Calu3 (cell line): Measurements from ENCODE around the gene UAP1L1. TPM values are rescaled to one million over a fixed set of nuclear protein-coding genes. Genes with fewer than 3 reads are reported as not detected.
"Not testable (repeated sequence)": the region's sequence is repeated elsewhere in the genome, so short reads cannot be mapped to it uniquely, and the experiment has no call there.

Experiments
- BruUV-seq: library from RNA; stranded (reverse); fragments of 400-500 nt; replicated peaks from 2 replicates; lab custom pipeline; 2021; lab: Mats Ljungman, UMichigan
- CTCF ChIA-PET: fragments of 300-600 bp; sonication (Branson Sonifier 250); formaldehyde crosslinking; loops from one replicate; lab custom pipeline; 2022; ENCODE audit warnings: antibody characterized with exemption; lab: Charles Lee
- DNase-seq: peaks from one replicate; pipeline ENCODE4 v3.0.0; 2022
- H3K27ac Mint-ChIP-seq: one replicate; pipeline ENCODE4 v1.8.0; 2022; ENCODE audit warnings: mixed read lengths; ENCODE audit not compliant: unreplicated experiment
- H3K27me3 Mint-ChIP-seq: one replicate; pipeline ENCODE4 v1.8.0; 2022; ENCODE audit warnings: mixed read lengths; ENCODE audit not compliant: unreplicated experiment
- H3K36me3 Mint-ChIP-seq: one replicate; pipeline ENCODE4 v1.8.0; 2022; ENCODE audit warnings: mild to moderate bottlenecking, moderate library complexity, mixed read lengths; ENCODE audit not compliant: insufficient read depth, unreplicated experiment
- H3K4me1 Mint-ChIP-seq: one replicate; pipeline ENCODE4 v1.8.0; 2022; ENCODE audit warnings: mild to moderate bottlenecking, low read depth, mixed read lengths; ENCODE audit not compliant: unreplicated experiment
- H3K4me3 Mint-ChIP-seq: one replicate; pipeline ENCODE4 v1.8.0; 2022; ENCODE audit warnings: mild to moderate bottlenecking, low read depth, moderate library complexity, mixed read lengths; ENCODE audit not compliant: unreplicated experiment
- H3K9me3 Mint-ChIP-seq: one replicate; pipeline ENCODE4 v1.8.0; 2022; ENCODE audit warnings: low read depth, mixed read lengths; ENCODE audit not compliant: unreplicated experiment
- intact Hi-C: fragments of 100-400 bp; cut with micrococcal nuclease; formaldehyde crosslinking; loops from one replicate; pipeline ENCODE4 v1.10.0; 2022; ENCODE audit not compliant: unreplicated experiment
- total RNA-seq: library from RNA; stranded (reverse); gene quantifications from 2 replicates; pipeline ENCODE4 v1.2.3, GENCODE V29; 2022
- TF ChIP-seq, protein P1 (sequence below): fragments of 200-600 bp; IDR thresholded peaks from one replicate; pipeline ENCODE4 v1.8.0; 2022; ENCODE audit warnings: antibody characterized with exemption; ENCODE audit not compliant: unreplicated experiment

UAP1L1 gene
- total RNA-seq, 1 experiment from 2014 or later, result 9.1 TPM

DNA sequence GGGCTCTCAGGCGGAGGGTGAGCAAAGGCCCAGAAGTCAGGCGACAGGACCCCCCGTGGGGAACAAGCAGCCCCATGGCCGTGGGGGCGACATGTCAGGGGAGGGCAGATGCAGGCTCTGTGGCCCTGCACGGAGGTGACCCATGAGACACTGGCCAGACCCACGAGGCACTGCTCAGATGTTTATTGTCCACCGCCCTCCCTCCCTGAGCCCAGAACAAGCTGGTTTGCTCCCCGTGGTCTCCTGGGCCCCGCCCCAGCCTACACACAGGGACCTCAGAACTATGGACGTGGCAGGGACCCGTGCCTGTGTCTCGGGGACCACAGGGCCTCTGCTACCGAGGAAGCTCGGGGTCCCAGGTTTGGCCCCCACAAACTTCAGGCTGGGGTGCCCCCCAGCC, 47.3 kb upstream of the UAP1L1 start:
- Mint-ChIP-seq H3K27me3 (no peaks in the 10 kb centered on the region), H3K36me3 (peaks cover 18% of the 10 kb centered on the region), H3K27ac (no peak overlapping the region), H3K4me3 (no peak overlapping the region), H3K9me3 (no peaks in the 10 kb centered on the region), H3K4me1 (peaks cover 8% of the 10 kb centered on the region)
- BruUV-seq, result no TSS peak
- no peak for DNase-seq
- intact Hi-C loops, result no loop called here
- TF ChIP-seq, protein P1, sequence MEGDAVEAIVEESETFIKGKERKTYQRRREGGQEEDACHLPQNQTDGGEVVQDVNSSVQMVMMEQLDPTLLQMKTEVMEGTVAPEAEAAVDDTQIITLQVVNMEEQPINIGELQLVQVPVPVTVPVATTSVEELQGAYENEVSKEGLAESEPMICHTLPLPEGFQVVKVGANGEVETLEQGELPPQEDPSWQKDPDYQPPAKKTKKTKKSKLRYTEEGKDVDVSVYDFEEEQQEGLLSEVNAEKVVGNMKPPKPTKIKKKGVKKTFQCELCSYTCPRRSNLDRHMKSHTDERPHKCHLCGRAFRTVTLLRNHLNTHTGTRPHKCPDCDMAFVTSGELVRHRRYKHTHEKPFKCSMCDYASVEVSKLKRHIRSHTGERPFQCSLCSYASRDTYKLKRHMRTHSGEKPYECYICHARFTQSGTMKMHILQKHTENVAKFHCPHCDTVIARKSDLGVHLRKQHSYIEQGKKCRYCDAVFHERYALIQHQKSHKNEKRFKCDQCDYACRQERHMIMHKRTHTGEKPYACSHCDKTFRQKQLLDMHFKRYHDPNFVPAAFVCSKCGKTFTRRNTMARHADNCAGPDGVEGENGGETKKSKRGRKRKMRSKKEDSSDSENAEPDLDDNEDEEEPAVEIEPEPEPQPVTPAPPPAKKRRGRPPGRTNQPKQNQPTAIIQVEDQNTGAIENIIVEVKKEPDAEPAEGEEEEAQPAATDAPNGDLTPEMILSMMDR, result no peak
- CTCF ChIA-PET, result interaction anchor here (0.5 to 2.1 kb wide), 13 partner anchors 12 to 239 kb away, joined by 3 to 20 read pairs (median 3); partner anchors contain the start of genes AJM1, FBXW5, NPDC1 and TMEM141

DNA sequence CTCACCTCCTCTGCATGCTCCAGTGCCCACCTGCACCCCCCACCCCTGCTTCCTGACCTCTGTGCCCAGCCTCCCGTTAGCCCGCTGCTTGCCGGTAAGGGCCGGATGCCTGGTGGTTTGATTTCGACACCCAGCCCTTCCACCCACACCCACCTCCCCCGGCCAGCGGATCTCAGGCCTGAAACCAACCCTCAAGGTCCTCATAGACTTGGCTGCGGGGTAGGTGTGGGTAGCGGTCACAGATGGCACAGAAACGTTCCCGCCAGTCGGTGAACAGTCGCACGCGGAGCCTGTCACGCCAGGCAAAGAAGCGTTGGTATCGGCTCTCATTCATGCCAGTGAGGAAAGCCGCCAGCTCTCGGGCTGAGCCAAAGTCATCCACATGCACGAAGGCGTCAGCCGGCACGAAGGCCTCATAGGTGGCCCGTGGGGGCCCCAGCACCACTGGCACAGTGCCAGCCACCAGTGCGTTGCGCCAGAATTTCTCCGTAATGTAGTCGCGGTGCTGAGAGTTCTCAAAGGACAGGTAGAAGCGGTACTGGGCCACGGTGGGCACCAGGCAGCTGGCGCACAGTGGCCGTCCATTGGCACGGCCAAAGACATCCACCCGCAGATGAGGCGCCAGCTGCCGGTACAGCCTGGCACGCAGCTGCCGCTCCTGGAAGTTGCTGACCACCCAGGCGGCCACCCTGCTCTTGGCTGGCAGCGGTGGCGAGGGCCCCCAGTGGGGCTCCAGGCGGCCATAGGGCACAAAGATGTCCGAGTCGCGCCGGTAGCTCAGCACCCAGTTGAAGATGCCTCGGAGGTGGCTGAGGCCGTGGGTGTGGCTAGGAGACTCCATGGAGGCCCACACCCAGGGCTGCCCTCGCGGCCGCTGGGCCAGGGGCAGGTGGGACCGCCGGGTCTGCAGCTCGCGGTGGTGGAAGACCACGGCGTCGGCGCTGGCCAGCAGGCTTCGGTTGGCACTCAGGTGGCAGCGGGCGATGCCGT, 46.5 kb upstream of the UAP1L1 start:
- peaks cover 8% of the 10 kb centered on the region for H3K4me1 Mint-ChIP-seq

DNA sequence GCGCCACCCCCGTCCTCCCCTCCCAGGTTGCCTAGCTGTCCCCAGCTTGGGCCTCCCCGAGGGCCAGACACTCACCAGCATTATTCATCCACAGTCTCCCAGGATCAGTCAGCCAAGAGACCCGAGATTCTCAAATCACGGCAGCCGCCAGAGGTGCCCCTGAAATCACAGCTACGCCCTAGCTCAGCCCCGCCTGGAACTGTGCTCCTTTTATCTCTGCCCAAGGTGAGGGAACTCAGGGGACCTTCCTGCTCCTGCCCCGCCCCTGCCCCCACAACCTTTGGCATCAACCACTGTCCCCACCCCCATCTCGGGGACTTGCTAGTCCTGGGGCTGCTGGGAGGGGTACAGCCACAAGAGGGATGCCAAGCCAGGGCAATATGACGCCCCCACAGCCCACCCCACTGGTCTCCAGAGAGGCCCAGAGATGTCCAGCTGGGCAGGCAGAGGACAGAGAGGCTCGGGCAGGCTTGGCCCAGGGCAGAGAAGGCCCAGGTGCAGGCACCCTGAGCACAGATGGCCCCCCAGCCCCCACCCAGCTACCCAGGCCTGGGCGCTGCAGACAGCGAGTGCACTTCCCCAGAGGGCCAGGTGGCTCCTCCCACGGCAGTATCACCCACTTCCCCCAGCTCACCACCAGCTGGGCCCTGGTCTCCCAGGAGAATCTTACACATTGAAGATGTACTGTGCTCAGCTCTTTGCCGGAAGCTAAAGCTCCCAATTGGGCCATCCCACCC, 45.2 kb upstream of the UAP1L1 start, which contains the start of gene FUT7:
Gene FUT7, minus strand, starts transcription at position 185 of the 737 bp plus-strand sequence. Its CDS starts 97 bp downstream, at position 88.
- DNase-seq, result no peak
- Mint-ChIP-seq H3K4me1 (peaks cover 8% of the 10 kb centered on the region), H3K9me3 (no peaks in the 10 kb centered on the region), H3K27ac (no peak within 1 kb of the TSS), H3K36me3 (peaks cover 21% of the 10 kb centered on the region), H3K4me3 (no peak within 1 kb of the TSS), H3K27me3 (no peaks in the 10 kb centered on the region)
- no TSS peak for BruUV-seq
- CTCF ChIA-PET, result interaction anchor here (1.1 kb wide), 1 partner anchor 84 kb away, joined by 3 read pairs; no protein-coding TSS in a partner anchor
- intact Hi-C loops, result no loop called here
- TF ChIP-seq, protein P1, result no peak

More for the DNA sequence above, 46.5 kb upstream of the UAP1L1 start:
- no peak overlapping the region for H3K4me3 Mint-ChIP-seq
- peaks cover 19% of the 10 kb centered on the region for H3K36me3 Mint-ChIP-seq
- TF ChIP-seq, protein P1, result no peak
- CTCF ChIA-PET, result interaction anchor here (0.5 to 2.1 kb wide), 4 partner anchors 38 to 206 kb away, joined by 3 to 10 read pairs (median 3); partner anchors contain the start of gene PAXX
- no TSS peak for BruUV-seq
- no peak overlapping the region for H3K27ac Mint-ChIP-seq
- intact Hi-C loops, result no loop called here
- no peak for DNase-seq
- no peaks in the 10 kb centered on the region for H3K9me3 Mint-ChIP-seq
- no peaks in the 10 kb centered on the region for H3K27me3 Mint-ChIP-seq

DNA sequence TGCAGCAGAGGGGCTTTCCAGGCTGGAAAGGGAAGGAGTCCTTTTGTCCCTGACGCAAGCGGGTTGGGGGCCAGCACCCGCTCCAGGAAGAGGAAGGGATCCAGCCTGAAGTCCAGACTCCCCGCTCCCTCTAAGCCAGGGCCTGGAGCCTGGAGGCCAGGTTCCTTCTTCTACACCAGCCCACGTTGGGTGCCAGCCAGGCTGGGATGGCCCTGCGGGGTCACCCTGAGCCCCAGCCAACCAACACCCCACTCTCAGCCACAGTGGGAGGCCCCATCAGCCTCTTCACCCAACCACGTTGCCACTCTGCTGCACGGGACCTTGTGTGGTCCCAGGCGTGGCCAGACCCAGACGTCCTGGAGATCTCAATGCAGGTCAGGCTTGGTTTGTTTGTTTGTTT, 44.5 kb upstream of the UAP1L1 start:
- DNase-seq, result no peak
- H3K27ac Mint-ChIP-seq, result no peak overlapping the region
- peaks cover 8% of the 10 kb centered on the region for H3K4me1 Mint-ChIP-seq
- H3K4me3 Mint-ChIP-seq, result no peak overlapping the region
- no peaks in the 10 kb centered on the region for H3K9me3 Mint-ChIP-seq
- no peaks in the 10 kb centered on the region for H3K27me3 Mint-ChIP-seq
- TF ChIP-seq, protein P1, result no peak
- H3K36me3 Mint-ChIP-seq, result peaks cover 15% of the 10 kb centered on the region
- no TSS peak for BruUV-seq
- intact Hi-C loops, result no loop called here
- CTCF ChIA-PET, result no interaction called here

DNA sequence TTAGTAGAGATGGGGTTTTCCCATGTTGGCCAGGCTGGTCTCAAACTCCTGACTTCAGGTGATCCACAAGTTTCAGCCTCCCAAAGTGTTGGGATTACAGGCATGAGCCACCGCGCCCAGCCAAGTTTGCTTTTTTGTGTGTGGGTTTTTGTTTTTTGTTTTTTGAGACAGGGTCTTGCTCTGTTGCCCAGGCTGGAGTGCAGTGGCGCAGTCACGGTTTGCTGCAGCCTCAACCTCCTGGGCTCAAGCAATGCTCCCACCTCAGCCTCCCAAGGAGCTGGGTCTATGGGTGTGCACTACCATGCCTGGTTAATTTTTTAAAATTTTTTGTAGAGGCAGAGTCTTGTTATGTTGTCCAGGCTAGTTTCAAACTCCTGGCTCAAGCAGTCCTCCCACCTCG, 43.8 kb upstream of the UAP1L1 start:
- H3K27me3 Mint-ChIP-seq, CTCF ChIA-PET, H3K4me3 Mint-ChIP-seq, BruUV-seq, H3K27ac Mint-ChIP-seq, H3K9me3 Mint-ChIP-seq, DNase-seq, intact Hi-C loops, H3K4me1 Mint-ChIP-seq: not testable (repeated sequence)
- H3K36me3 Mint-ChIP-seq, result peaks cover 14% of the 10 kb centered on the region
